ENCODE measurements around the gene TCEANC. TPM values are rescaled to one million over a fixed set of nuclear protein-coding genes. Genes with fewer than 3 reads are reported as not detected.

TCEANC gene
- total RNA-seq, 1 donor from 2014 or later: 8.4 TPM

- intact Hi-C loops (cut with DNase I): no loop called here
- DNase-seq: no peak
- Histone ChIP-seq H3K27me3 (ENCODE audit: low read depth) (no peaks in the 10 kb centered on the region), H3K9me3 (no peaks in the 10 kb centered on the region), H3K27ac (no peak overlapping the region), H3K36me3 (no peaks in the 10 kb centered on the region), H3K4me1 (peaks cover 7% of the 10 kb centered on the region), H3K4me3 (no peak overlapping the region)
- ATAC-seq: no peak
- TF ChIP-seq CTCF (IDR thresholded peaks at IDR 0.05): no peak
These were observed 1.8 kb upstream of the TCEANC start for GRCh38 chrX:13651150-13651549.

- no peaks in the 10 kb centered on the region for H3K9me3 ChIP-seq
- DNase-seq: no peak
- intact Hi-C loops (cut with DNase I): no loop called here
- ATAC-seq: no peak
- peaks cover 7% of the 10 kb centered on the region for H3K4me1 ChIP-seq
- no peaks in the 10 kb centered on the region for H3K36me3 ChIP-seq
- peak overlapping the region; percentile 67 for H3K4me3 ChIP-seq
- no peak for TF ChIP-seq CTCF (IDR thresholded peaks at IDR 0.05)
- no peaks in the 10 kb centered on the region for H3K27me3 ChIP-seq (ENCODE audit: low read depth)
- peak overlapping the region; percentile 95 for H3K27ac ChIP-seq
These were observed 601 bp upstream of the TCEANC start for GRCh38 chrX:13652287-13652793.

GRCh38 chrX:13654116-13654515 is 1.2 kb downstream of the TCEANC start:
- Histone ChIP-seq H3K9me3 (no peaks in the 10 kb centered on the region), H3K27ac (peak overlapping the region; percentile 95), H3K4me3 (peak overlapping the region; percentile 67), H3K27me3 (ENCODE audit: low read depth) (no peaks in the 10 kb centered on the region), H3K36me3 (no peaks in the 10 kb centered on the region), H3K4me1 (peaks cover 11% of the 10 kb centered on the region)
- intact Hi-C loops (cut with DNase I): no loop called here
- no peak for DNase-seq
- ATAC-seq: no peak
- TF ChIP-seq CTCF (IDR thresholded peaks at IDR 0.05): no peak

DNA sequence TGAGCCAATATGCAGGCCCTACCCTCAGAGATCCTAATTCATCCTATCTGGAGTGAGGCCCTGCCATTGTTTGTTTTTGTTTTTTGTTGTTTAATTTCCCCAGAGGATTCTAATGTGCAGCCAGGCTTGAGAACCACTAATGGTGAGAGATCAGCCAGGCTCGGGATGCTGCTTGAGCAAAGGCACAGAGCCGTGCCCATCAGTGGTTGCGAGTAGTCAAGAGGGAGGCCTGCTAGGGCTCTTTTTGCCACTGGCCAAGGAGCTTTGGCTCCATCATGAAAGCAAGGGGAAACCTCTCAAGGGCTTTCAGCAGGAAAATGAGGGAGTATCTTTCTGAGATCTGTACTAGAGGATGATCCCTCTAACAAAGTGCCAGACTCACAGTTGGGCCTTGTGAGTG is 2.7 kb downstream of the TCEANC start:
- peaks cover 13% of the 10 kb centered on the region for H3K4me1 ChIP-seq
- TF ChIP-seq CTCF (IDR thresholded peaks at IDR 0.05): no peak
- ATAC-seq: no peak
- peaks cover 5% of the 10 kb centered on the region for H3K36me3 ChIP-seq
- no peaks in the 10 kb centered on the region for H3K9me3 ChIP-seq
- DNase-seq: no peak
- H3K27ac ChIP-seq: no peak overlapping the region
- no peak overlapping the region for H3K4me3 ChIP-seq
- intact Hi-C loops (cut with DNase I): no loop called here
- H3K27me3 ChIP-seq (ENCODE audit: low read depth): no peaks in the 10 kb centered on the region

DNA sequence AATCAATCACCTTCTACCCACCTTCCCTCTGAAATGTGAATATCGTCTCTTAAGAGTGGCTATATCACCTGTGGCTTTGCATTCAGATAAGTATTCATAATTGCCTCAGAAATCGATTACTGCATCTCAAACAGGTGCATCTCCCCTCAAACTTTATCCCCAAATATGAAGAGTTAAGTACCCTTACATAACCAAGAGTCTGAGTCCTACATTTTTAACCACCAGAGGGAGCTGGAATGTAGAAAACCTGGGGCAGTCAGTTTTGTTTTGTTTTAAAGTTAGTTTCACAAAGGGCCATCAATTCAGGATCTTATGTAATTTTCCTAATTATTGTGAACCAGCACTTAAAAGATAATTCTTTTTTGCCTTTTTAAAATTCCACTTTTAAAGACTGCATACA is 5.7 kb downstream of the TCEANC start:
- Histone ChIP-seq H3K27ac (peak overlapping the region; percentile 18), H3K27me3 (ENCODE audit: low read depth) (no peaks in the 10 kb centered on the region), H3K4me1 (peaks cover 13% of the 10 kb centered on the region), H3K4me3 (no peak overlapping the region), H3K9me3 (no peaks in the 10 kb centered on the region), H3K36me3 (peaks cover 12% of the 10 kb centered on the region)
- ATAC-seq (peak in 1 of 2 donors; percentile 80), DNase-seq (no peak)
- intact Hi-C loops (cut with DNase I): no loop called here
- TF ChIP-seq CTCF (IDR thresholded peaks at IDR 0.05): peak; percentile 57

DNA sequence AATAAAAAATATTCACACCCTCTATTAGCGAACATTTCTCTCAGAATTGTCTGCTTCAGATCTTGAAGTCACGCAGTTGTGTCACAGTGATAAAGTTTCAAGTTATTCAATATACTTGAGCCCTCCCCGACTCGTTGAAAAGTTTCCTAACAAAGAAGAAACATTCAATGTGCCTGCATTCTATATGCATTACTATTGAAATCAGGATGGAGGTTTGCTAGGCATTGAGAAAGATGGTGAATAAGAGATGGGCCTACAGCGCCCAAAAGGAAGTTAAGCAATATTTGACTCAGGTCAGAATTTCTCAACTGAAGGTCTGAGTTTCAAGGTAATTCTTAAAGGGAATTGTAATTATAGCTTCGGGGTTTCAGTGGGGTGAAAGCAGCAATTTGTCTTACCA is 6.1 kb downstream of the TCEANC start:
- no peak for DNase-seq
- Histone ChIP-seq H3K4me3 (no peak overlapping the region), H3K27ac (peak overlapping the region; percentile 18), H3K4me1 (peaks cover 8% of the 10 kb centered on the region), H3K27me3 (ENCODE audit: low read depth) (no peaks in the 10 kb centered on the region), H3K36me3 (peaks cover 12% of the 10 kb centered on the region), H3K9me3 (no peaks in the 10 kb centered on the region)
- no peak for TF ChIP-seq CTCF (IDR thresholded peaks at IDR 0.05)
- intact Hi-C loops (cut with DNase I): no loop called here
- peak in 1 of 2 donors; percentile 67 for ATAC-seq
